H1 (cell line): ENCODE results near the gene MAPK9. TPM values are rescaled to one million over a fixed set of nuclear protein-coding genes. Genes with fewer than 3 reads are reported as not detected.

Source experiments
- CTCF ChIA-PET: fragments of 300-600 bp; sonication (Branson Sonifier 250); formaldehyde crosslinking; loops from one replicate; lab custom pipeline; 2021; ENCODE audit not compliant: partially characterized antibody; lab: Charles Lee
- POLR2A ChIA-PET: fragments of 300-600 bp; sonication (Branson Sonifier 250); formaldehyde crosslinking; loops from one replicate; lab custom pipeline; 2021; ENCODE audit warnings: inconsistent platforms; ENCODE audit not compliant: partially characterized antibody; lab: Charles Lee
- DNase-seq, 2 experiments: peaks; one replicate each; pipeline versions ENCODE4 v3.0.0 to v3.0.0-alpha.2; 2010 to 2022; ENCODE audit warnings: low spot score in 2 of 2, low read depth in 1 of 2, mixed read lengths in 1 of 2
- FAIRE-seq: peaks from 2 replicates; lab custom pipeline; 2011; peaks lifted over from hg19 to GRCh38; lab: Jason Lieb, UNC
- H2AFZ ChIP-seq: 2 replicates; pipeline ENCODE4 v1.8.1; 2012; ENCODE audit warnings: low read length, inconsistent platforms
- H2AK5ac ChIP-seq: 2 replicates; pipeline ENCODE4 v1.6.1; 2013; ENCODE audit warnings: low read depth, low read length
- H2BK120ac ChIP-seq: replicated peaks from 2 replicates; pipeline ENCODE3; 2013; ENCODE audit warnings: low read depth, low read length, inconsistent platforms
- H2BK12ac ChIP-seq: 2 replicates; pipeline ENCODE4 v1.6.1; 2013; ENCODE audit warnings: low read depth, low read length
- H2BK15ac ChIP-seq: 2 replicates; pipeline ENCODE4 v1.6.1; 2013; ENCODE audit warnings: low read length
- H2BK20ac ChIP-seq: 2 replicates; pipeline ENCODE4 v1.6.1; 2013; ENCODE audit warnings: low read length
- H2BK5ac ChIP-seq: 2 replicates; pipeline ENCODE4 v1.6.1; 2013; ENCODE audit warnings: low read depth, low read length
- H3K14ac ChIP-seq: 2 replicates; pipeline ENCODE4 v1.6.1; 2013; ENCODE audit warnings: inconsistent platforms; ENCODE audit not compliant: insufficient read length
- H3K18ac ChIP-seq: 2 replicates; pipeline ENCODE4 v1.6.1; 2013; ENCODE audit warnings: low read length; ENCODE audit errors: extremely low read depth
- H3K23ac ChIP-seq: 2 replicates; pipeline ENCODE4 v1.6.1; 2013; ENCODE audit warnings: inconsistent platforms; ENCODE audit not compliant: insufficient read length
- H3K23me2 ChIP-seq: 2 replicates; pipeline ENCODE4 v1.6.1; 2013; ENCODE audit warnings: low read depth, low read length
- H3K27ac ChIP-seq: 2 replicates; pipeline ENCODE4 v1.6.1; 2011; ENCODE audit warnings: low read depth, low read length, inconsistent platforms
- H3K27me3 ChIP-seq, 4 experiments: replicated peaks in 1 of 4; 1 replicate in 1 of 4; 2 replicates in 3 of 4; pipeline versions ENCODE4 v1.6.1 to v1.8.1; 2011 to 2013; ENCODE audit warnings: low read length in 3 of 4, mild to moderate bottlenecking in 3 of 4, inconsistent platforms in 2 of 4, mixed read lengths in 2 of 4, moderate library complexity in 1 of 4; ENCODE audit not compliant: control insufficient read depth in 3 of 4, insufficient read depth in 3 of 4; ENCODE audit errors: extremely low read depth in 1 of 4
- H3K36me3 ChIP-seq, 4 experiments: 2 replicates each; pipeline versions ENCODE4 v1.6.1 to v1.8.1; 2011 to 2013; ENCODE audit warnings: mild to moderate bottlenecking in 4 of 4, low read length in 3 of 4, moderate library complexity in 2 of 4, control low read depth in 1 of 4, inconsistent platforms in 1 of 4; ENCODE audit not compliant: insufficient read depth in 4 of 4, control insufficient read depth in 2 of 4
- H3K4ac ChIP-seq: replicated peaks from 2 replicates; pipeline ENCODE3; 2013; ENCODE audit warnings: low read length, low read depth, mixed read lengths, inconsistent platforms; ENCODE audit not compliant: insufficient read length
- H3K4me1 ChIP-seq, 4 experiments: replicated peaks in 1 of 4; 1 replicate in 1 of 4; 2 replicates in 3 of 4; pipeline versions ENCODE4 v1.6.1 to v1.8.1; 2011 to 2013; ENCODE audit warnings: low read length in 3 of 4, inconsistent platforms in 2 of 4, mixed read lengths in 1 of 4; ENCODE audit not compliant: insufficient read depth in 4 of 4, control insufficient read depth in 3 of 4
- H3K4me2 ChIP-seq, 2 experiments: 2 replicates each; pipeline versions ENCODE4 v1.6.1 to v1.8.1; 2011 to 2013; ENCODE audit warnings: low read depth in 2 of 2, low read length in 2 of 2, control low read depth in 1 of 2, inconsistent platforms in 1 of 2, mild to moderate bottlenecking in 1 of 2; ENCODE audit not compliant: insufficient read depth in 1 of 2
- H3K4me3 ChIP-seq, 4 experiments: fragments of 200-600, 300-600 bp in 1 of 4; sonication (generic), shearing (Covaris generic), sonication (Bioruptor Twin) in 1 of 4; 2 replicates each; pipeline versions ENCODE4 v1.5.1 to v1.8.1; 2011 to 2016; ENCODE audit warnings: low read length in 4 of 4, low read depth in 3 of 4, control low read depth in 2 of 4, inconsistent platforms in 2 of 4, mild to moderate bottlenecking in 2 of 4, mixed read lengths in 1 of 4, moderate library complexity in 1 of 4; ENCODE audit not compliant: insufficient read depth in 2 of 4; ENCODE audit errors: extremely low read depth in 1 of 4
- H3K56ac ChIP-seq: replicated peaks from 2 replicates; pipeline ENCODE3; 2013; ENCODE audit warnings: low read depth, mild to moderate bottlenecking, mixed read lengths, low read length, inconsistent platforms; ENCODE audit not compliant: insufficient read length
- H3K79me1 ChIP-seq: 2 replicates; pipeline ENCODE4 v1.6.1; 2013; ENCODE audit warnings: low read depth, low read length, control low read depth
- H3K79me2 ChIP-seq, 2 experiments: 2 replicates each; pipeline versions ENCODE4 v1.6.1 to v1.8.1; 2012 to 2013; ENCODE audit warnings: low read length in 2 of 2, mild to moderate bottlenecking in 2 of 2, inconsistent platforms in 1 of 2; ENCODE audit not compliant: insufficient read depth in 2 of 2, control insufficient read depth in 1 of 2
- H3K9ac ChIP-seq, 4 experiments: replicated peaks in 1 of 4; 1 replicate in 1 of 4; 2 replicates in 3 of 4; pipeline versions ENCODE4 v1.6.1 to v1.8.1; 2011 to 2013; ENCODE audit warnings: low read depth in 3 of 4, low read length in 3 of 4, control low read depth in 2 of 4, mild to moderate bottlenecking in 2 of 4, moderate library complexity in 2 of 4, inconsistent platforms in 1 of 4; ENCODE audit errors: extremely low read depth in 1 of 4
- H3K9me3 ChIP-seq, 2 experiments: 2 replicates each; pipeline versions ENCODE4 v1.6.1 to v1.8.1; 2012 to 2013; ENCODE audit warnings: mild to moderate bottlenecking in 2 of 2, moderate library complexity in 2 of 2, control low read depth in 1 of 2, inconsistent platforms in 1 of 2, low read depth in 1 of 2, low read length in 1 of 2, mixed read lengths in 1 of 2; ENCODE audit not compliant: insufficient read depth in 2 of 2
- H4K20me1 ChIP-seq, 2 experiments: replicated peaks in 1 of 2; 2 replicates each; pipeline versions ENCODE3 to v1.8.1; 2011 to 2013; ENCODE audit warnings: inconsistent platforms in 2 of 2, low read length in 2 of 2, mild to moderate bottlenecking in 1 of 2; ENCODE audit not compliant: insufficient read depth in 2 of 2, control insufficient read depth in 1 of 2
- H4K5ac ChIP-seq: 2 replicates; pipeline ENCODE4 v1.6.1; 2013; ENCODE audit warnings: low read length, low read depth, mixed read lengths, inconsistent platforms; ENCODE audit not compliant: insufficient read length
- H4K8ac ChIP-seq: 2 replicates; pipeline ENCODE4 v1.8.0; 2013; ENCODE audit warnings: mild to moderate bottlenecking, moderate library complexity, low read length, inconsistent platforms; ENCODE audit not compliant: insufficient read depth; ENCODE audit errors: extremely low read depth
- H4K91ac ChIP-seq: replicated peaks from 2 replicates; pipeline ENCODE3; 2013; ENCODE audit warnings: low read length, mixed read lengths, inconsistent platforms; ENCODE audit not compliant: insufficient read length
- CBX8 ChIP-seq: fragments of 300-800, 300-1000 bp; sonication (generic); IDR thresholded peaks from 2 replicates; pipeline ENCODE4 v1.7.1; 2016; ENCODE audit warnings: low read depth, low read length, borderline replicate concordance
- CREB1 ChIP-seq: IDR thresholded peaks from 2 replicates; pipeline ENCODE4 v1.6.1; 2012; ENCODE audit warnings: inconsistent platforms
- EP300 ChIP-seq, 2 experiments: IDR thresholded peaks; 1 replicate in 1 of 2; 2 replicates in 1 of 2; pipeline ENCODE4 v1.6.1; 2011 to 2012; ENCODE audit warnings: low read depth in 2 of 2, low read length in 2 of 2, mild to moderate bottlenecking in 2 of 2, borderline replicate concordance in 1 of 2, inconsistent platforms in 1 of 2, moderate library complexity in 1 of 2
- HDAC6 ChIP-seq: IDR thresholded peaks from one replicate; pipeline ENCODE4 v1.7.1; 2012; ENCODE audit warnings: low read depth, mild to moderate bottlenecking, inconsistent platforms, low read length, moderate library complexity
- JUN ChIP-seq: IDR thresholded peaks from 2 replicates; pipeline ENCODE4 v1.6.1; 2011; ENCODE audit warnings: low read depth, mild to moderate bottlenecking, improper control_type of control experiment, low read length
- JUND ChIP-seq: IDR thresholded peaks from 2 replicates; pipeline ENCODE4 v1.6.1; 2011; ENCODE audit warnings: mild to moderate bottlenecking, improper control_type of control experiment, low read length
- MAFK ChIP-seq: IDR thresholded peaks from 2 replicates; pipeline ENCODE4 v1.6.1; 2012; ENCODE audit warnings: low read depth, mild to moderate bottlenecking, improper control_type of control experiment, low read length
- SAP30 ChIP-seq: fragments of 300-600 bp; sonication (generic); IDR thresholded peaks from 2 replicates; pipeline ENCODE4 v1.7.1; 2012; ENCODE audit warnings: low read length, moderate library complexity, mild to moderate bottlenecking, inconsistent platforms; ENCODE audit not compliant: insufficient read depth, insufficient replicate concordance
- SIRT6 ChIP-seq: IDR thresholded peaks from one replicate; pipeline ENCODE4 v1.7.1; 2012; ENCODE audit warnings: low read length, inconsistent platforms
- SP2 ChIP-seq: IDR thresholded peaks from 2 replicates; pipeline ENCODE4 v1.6.1; 2012; ENCODE audit warnings: mild to moderate bottlenecking, low read length, inconsistent platforms
- SP4 ChIP-seq: IDR thresholded peaks from 2 replicates; pipeline ENCODE4 v1.6.1; 2012; ENCODE audit warnings: low read length, inconsistent platforms
- TAF7 ChIP-seq: optimal IDR thresholded peaks from 2 replicates; pipeline ENCODE3; 2011; ENCODE audit warnings: low read depth, mild to moderate bottlenecking, inconsistent platforms, low read length, moderate library complexity, borderline replicate concordance
- TBP ChIP-seq: IDR thresholded peaks from 2 replicates; pipeline ENCODE4 v1.6.1; 2011; ENCODE audit warnings: low read depth, low read length, improper control_type of control experiment
- WGBS, 2 experiments: shearing (Covaris generic) in 1 of 2; methylation state at CpG; one replicate each; pipeline versions ENCODE4 v1.1.6 to v1.1.7; 2013 to 2015; ENCODE audit warnings: low lambda C conversion rate in 2 of 2, mixed read lengths in 2 of 2, inconsistent platforms in 1 of 2, low coverage in 1 of 2, missing lambda C conversion rate in 1 of 2; ENCODE audit not compliant: insufficient replicate concordance in 2 of 2, insufficient coverage in 1 of 2, insufficient read length in 1 of 2; ENCODE audit errors: extremely low coverage in 1 of 2, missing lambda C conversion rate in 1 of 2; 5-methylcytosine and 5-hydroxymethylcytosine counted together
- polyA plus RNA-seq, 7 experiments: library from polyadenylated mRNA; depleted of rRNA in 3 of 7; stranded (reverse) in 5 of 7; unstranded in 2 of 7; fragments of >200 nt in 5 of 7; fragments of 200-250 nt in 2 of 7; gene quantifications; 1 replicate in 5 of 7; 2 replicates in 1 of 7; 4 replicates in 1 of 7; pipeline versions ENCODE4 v1.2.1 to v1.2.3, GENCODE V29; 2011 to 2013; ENCODE audit warnings: missing spikeins in 2 of 7, mixed read lengths in 2 of 7
- total RNA-seq: library from RNA; stranded (reverse); fragmentation: NEBNext Ultra II Directional; extraction: Animal tissue kit (Norgen Biotek cat#: 25700); gene quantifications from 2 replicates; pipeline ENCODE4 v1.2.1, GENCODE V29; 2021

The MAPK9 gene
- total and polyA plus RNA-seq, 2 of the 8 experiments (the other 6 are each of a cell fraction or from before 2014, with no cell fraction given) = 22.3 to 43.7 TPM

GRCh38 chr5:180213256-180213600 lies 78.7 kb downstream of the MAPK9 start:
- H2BK5ac ChIP-seq = peak overlapping the region; percentile 37; the same call in 1 of the 2 replicates
- H4K91ac ChIP-seq = peak overlapping the region; percentile 27
- H2AFZ ChIP-seq = no peak overlapping the region
- no peak overlapping the region for H3K9ac ChIP-seq
- POLR2A ChIA-PET = interaction anchor here (1.5 kb wide), 1 partner anchor 9 kb away, joined by 4 read pairs; no protein-coding TSS in a partner anchor
- no peak overlapping the region for H3K18ac ChIP-seq
- H4K8ac ChIP-seq = no peak overlapping the region
- no peak overlapping the region for H3K4me3 ChIP-seq
- H3K4me1 ChIP-seq = peaks cover 0 to 4% (median 2%) of the 10 kb centered on the region in 4 experiments; a peak in 4 of 7 replicates
- no peaks in the 10 kb centered on the region for H3K79me1 ChIP-seq
- H4K5ac ChIP-seq = no peak overlapping the region
- TF ChIP-seq JUN (no peak), CREB1 (no peak), TAF7 (no peak), EP300 (IDR thresholded peaks at IDR 0.05; ENCODE audit: borderline replicate concordance in 1 of 2, low read depth in 2 of 2, low read length in 2 of 2) (no peak), SP4 (no peak), SIRT6 (no peak), TBP (no peak), CBX8 (no peak), MAFK (no peak), HDAC6 (no peak), SP2 (no peak), SAP30 (no peak), JUND (no peak)
- H3K4me2 ChIP-seq = no peak overlapping the region
- H3K27me3 ChIP-seq = peaks cover 2 to 17% (median 8%) of the 10 kb centered on the region in 4 experiments; a peak in 6 of 7 replicates
- H2BK20ac ChIP-seq = no peak overlapping the region
- H3K14ac ChIP-seq = peak overlapping the region; percentile 43
- CTCF ChIA-PET = interaction anchor here (1.2 to 6.5 kb wide), 2 partner anchors 16 to 393 kb away, joined by 4 to 61 read pairs; no protein-coding TSS in a partner anchor
- no peak for DNase-seq
- no peak overlapping the region for H3K4ac ChIP-seq
- no peak overlapping the region for H3K56ac ChIP-seq
- H3K79me2 ChIP-seq = no peaks in the 10 kb centered on the region
- WGBS, 2 experiments = 89% methylated on average over 4 of the region's 4 CpGs; no CpG with 5 or more reads in 1 of the 2 experiments
- H3K27ac ChIP-seq = no peak overlapping the region
- no peak for FAIRE-seq
- H2BK120ac ChIP-seq = no peak overlapping the region
- peak overlapping the region; percentile 86; the same call in 1 of the 2 replicates for H2AK5ac ChIP-seq
- H3K9me3 ChIP-seq = peaks cover 2 to 4% of the 10 kb centered on the region in 2 experiments; a peak in 1 of 4 replicates
- H3K23me2 ChIP-seq = peaks cover 10% of the 10 kb centered on the region
- no peak overlapping the region for H2BK15ac ChIP-seq
- no peak overlapping the region for H3K23ac ChIP-seq
- peaks cover 0 to 11% of the 10 kb centered on the region in 2 experiments for H4K20me1 ChIP-seq
- H3K36me3 ChIP-seq = no peaks in the 10 kb centered on the region
- 0 out of 2 replicates have a peak overlapping the region, but pooled peaks have one; percentile 77 for H2BK12ac ChIP-seq
